Nephron progenitor cell (in vitro differentiated cells): ENCODE data around the gene REEP1.
A peak's percentile ranks its signal among the peaks of the same experiment; 100 is the strongest.

ENCODE experiments used
- DNase-seq: peaks from one replicate; pipeline ENCODE4 v3.0.0; 2021
- H3K27ac Mint-ChIP-seq: 2 replicates; pipeline ENCODE4 v1.8.0; 2021; ENCODE audit warnings: mild to moderate bottlenecking, moderate library complexity, mixed read lengths
- H3K27me3 Mint-ChIP-seq: 2 replicates; pipeline ENCODE4 v1.8.0; 2021; ENCODE audit warnings: mild to moderate bottlenecking, low read depth, mixed read lengths; ENCODE audit not compliant: poor library complexity
- H3K36me3 Mint-ChIP-seq: 2 replicates; pipeline ENCODE4 v1.8.0; 2021; ENCODE audit warnings: low read depth, mixed read lengths
- H3K4me1 Mint-ChIP-seq: 2 replicates; pipeline ENCODE4 v1.8.0; 2021; ENCODE audit warnings: mixed read lengths
- H3K4me3 Mint-ChIP-seq: 2 replicates; pipeline ENCODE4 v1.8.0; 2021; ENCODE audit warnings: mild to moderate bottlenecking, moderate library complexity, mixed read lengths
- H3K9me3 Mint-ChIP-seq: 2 replicates; pipeline ENCODE4 v1.8.0; 2021; ENCODE audit warnings: mild to moderate bottlenecking, moderate library complexity, mixed read lengths
- TF ChIP-seq, protein P1 (sequence below): fragments of 200-600 bp; sonication (generic); IDR thresholded peaks from 2 replicates; pipeline ENCODE4 v1.5.0; 2021; ENCODE audit warnings: antibody characterized with exemption

Gene REEP1

DNA sequence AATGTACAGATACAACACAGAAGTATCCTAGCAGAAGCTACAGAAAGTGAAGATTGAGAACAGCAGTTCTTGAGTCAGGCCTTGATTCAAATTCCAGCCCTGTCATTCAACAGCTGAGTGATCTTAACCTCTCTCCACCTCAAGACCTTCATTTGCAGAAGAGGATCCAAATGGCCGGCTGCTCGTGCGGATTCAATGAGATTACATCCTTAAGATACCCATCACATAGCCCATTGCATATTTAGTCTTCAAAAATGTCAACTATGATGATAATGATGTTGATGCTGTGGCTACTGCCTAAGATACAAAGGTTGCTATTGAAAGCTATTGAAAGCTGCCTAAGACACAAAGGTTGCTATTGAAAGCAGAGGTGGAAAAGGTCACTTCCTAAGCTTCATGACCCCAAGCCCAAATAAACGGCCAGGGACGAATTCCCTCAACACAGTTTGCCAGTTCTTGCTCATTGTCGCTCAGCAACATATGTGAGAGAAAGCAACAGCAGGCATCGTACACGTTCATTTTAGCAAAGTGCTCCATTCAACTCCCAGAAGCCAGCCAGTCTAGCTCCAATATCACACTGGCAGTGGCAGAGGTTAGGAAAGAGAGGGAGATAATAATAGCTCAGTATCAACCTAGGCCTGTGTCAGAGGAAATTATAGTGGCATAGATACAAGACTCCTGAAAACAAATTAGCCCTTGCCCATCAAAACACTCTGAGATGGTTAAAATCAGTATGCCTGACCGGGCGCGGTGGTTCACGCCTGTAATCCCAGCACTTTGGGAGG, 102.0 kb downstream of the REEP1 start:
- H3K4me3 Mint-ChIP-seq, result no peak overlapping the region
- TF ChIP-seq, protein P1, sequence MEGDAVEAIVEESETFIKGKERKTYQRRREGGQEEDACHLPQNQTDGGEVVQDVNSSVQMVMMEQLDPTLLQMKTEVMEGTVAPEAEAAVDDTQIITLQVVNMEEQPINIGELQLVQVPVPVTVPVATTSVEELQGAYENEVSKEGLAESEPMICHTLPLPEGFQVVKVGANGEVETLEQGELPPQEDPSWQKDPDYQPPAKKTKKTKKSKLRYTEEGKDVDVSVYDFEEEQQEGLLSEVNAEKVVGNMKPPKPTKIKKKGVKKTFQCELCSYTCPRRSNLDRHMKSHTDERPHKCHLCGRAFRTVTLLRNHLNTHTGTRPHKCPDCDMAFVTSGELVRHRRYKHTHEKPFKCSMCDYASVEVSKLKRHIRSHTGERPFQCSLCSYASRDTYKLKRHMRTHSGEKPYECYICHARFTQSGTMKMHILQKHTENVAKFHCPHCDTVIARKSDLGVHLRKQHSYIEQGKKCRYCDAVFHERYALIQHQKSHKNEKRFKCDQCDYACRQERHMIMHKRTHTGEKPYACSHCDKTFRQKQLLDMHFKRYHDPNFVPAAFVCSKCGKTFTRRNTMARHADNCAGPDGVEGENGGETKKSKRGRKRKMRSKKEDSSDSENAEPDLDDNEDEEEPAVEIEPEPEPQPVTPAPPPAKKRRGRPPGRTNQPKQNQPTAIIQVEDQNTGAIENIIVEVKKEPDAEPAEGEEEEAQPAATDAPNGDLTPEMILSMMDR, result no peak
- peaks cover 41% of the 10 kb centered on the region for H3K4me1 Mint-ChIP-seq
- H3K27ac Mint-ChIP-seq, result no peak overlapping the region
- no peaks in the 10 kb centered on the region for H3K36me3 Mint-ChIP-seq
- no peaks in the 10 kb centered on the region for H3K9me3 Mint-ChIP-seq
- DNase-seq, result no peak
- H3K27me3 Mint-ChIP-seq, result peaks cover 7% of the 10 kb centered on the region

GRCh38 chr2:86234563-86235131, 102.8 kb downstream of the REEP1 start:
- H3K4me3 Mint-ChIP-seq, result no peak overlapping the region
- DNase-seq, result no peak

DNA sequence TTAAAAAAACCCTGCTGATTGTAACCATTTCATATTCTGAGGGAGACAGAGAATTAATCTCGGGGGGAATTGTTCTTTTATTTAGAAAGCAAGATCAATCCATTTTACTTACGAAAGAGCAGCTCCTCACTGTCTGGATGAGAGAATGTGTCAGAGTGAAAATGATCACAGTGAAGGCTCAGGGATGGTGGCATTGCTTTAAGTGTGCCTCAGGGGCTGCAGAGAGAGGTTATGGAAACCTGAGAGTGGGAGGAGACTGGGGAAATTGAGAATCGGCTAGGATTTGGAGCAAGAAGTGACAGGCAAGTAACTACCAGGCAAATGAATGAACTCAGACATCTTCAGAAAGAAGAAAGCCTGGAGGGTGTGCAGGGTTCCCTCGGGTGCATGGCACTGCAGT, 104.0 kb downstream of the REEP1 start:
- Mint-ChIP-seq H3K4me3 (no peak overlapping the region), H3K27me3 (peaks cover 2% of the 10 kb centered on the region), H3K4me1 (peaks cover 61% of the 10 kb centered on the region), H3K27ac (peak overlapping the region; percentile 51), H3K36me3 (no peaks in the 10 kb centered on the region), H3K9me3 (no peaks in the 10 kb centered on the region)
- DNase-seq, result no peak
- TF ChIP-seq, protein P1, result no peak

More at GRCh38 chr2:86234563-86235131, 102.8 kb downstream of the REEP1 start:
- H3K9me3 Mint-ChIP-seq, result no peaks in the 10 kb centered on the region
- H3K36me3 Mint-ChIP-seq, result no peaks in the 10 kb centered on the region
- no peak overlapping the region for H3K27ac Mint-ChIP-seq
- H3K4me1 Mint-ChIP-seq, result peaks cover 49% of the 10 kb centered on the region
- peaks cover 2% of the 10 kb centered on the region for H3K27me3 Mint-ChIP-seq
- TF ChIP-seq, protein P1, result no peak

- H3K36me3 Mint-ChIP-seq, result no peaks in the 10 kb centered on the region
- peaks cover 2% of the 10 kb centered on the region for H3K27me3 Mint-ChIP-seq
- TF ChIP-seq, protein P1, result no peak
- H3K9me3 Mint-ChIP-seq, result no peaks in the 10 kb centered on the region
- peaks cover 65% of the 10 kb centered on the region for H3K4me1 Mint-ChIP-seq
- DNase-seq, result no peak
- no peak overlapping the region for H3K27ac Mint-ChIP-seq
- H3K4me3 Mint-ChIP-seq, result no peak overlapping the region
Observed at GRCh38 chr2:86232910-86233309, 104.5 kb downstream of the REEP1 start.

- peaks cover 65% of the 10 kb centered on the region for H3K4me1 Mint-ChIP-seq
- no peak overlapping the region for H3K27ac Mint-ChIP-seq
- TF ChIP-seq, protein P1, result no peak
- no peaks in the 10 kb centered on the region for H3K9me3 Mint-ChIP-seq
- peaks cover 2% of the 10 kb centered on the region for H3K27me3 Mint-ChIP-seq
- no peak for DNase-seq
- no peak overlapping the region for H3K4me3 Mint-ChIP-seq
- no peaks in the 10 kb centered on the region for H3K36me3 Mint-ChIP-seq
Observed at GRCh38 chr2:86232373-86232784, 105.0 kb downstream of the REEP1 start.
